Measurements from ENCODE around the gene SCAND1. TPM values are rescaled to one million over a fixed set of nuclear protein-coding genes. Genes with fewer than 3 reads are reported as not detected.

SCAND1 gene
- total RNA-seq, 2 donors from 2014 or later = 88.7 to 92.7 TPM

DNA sequence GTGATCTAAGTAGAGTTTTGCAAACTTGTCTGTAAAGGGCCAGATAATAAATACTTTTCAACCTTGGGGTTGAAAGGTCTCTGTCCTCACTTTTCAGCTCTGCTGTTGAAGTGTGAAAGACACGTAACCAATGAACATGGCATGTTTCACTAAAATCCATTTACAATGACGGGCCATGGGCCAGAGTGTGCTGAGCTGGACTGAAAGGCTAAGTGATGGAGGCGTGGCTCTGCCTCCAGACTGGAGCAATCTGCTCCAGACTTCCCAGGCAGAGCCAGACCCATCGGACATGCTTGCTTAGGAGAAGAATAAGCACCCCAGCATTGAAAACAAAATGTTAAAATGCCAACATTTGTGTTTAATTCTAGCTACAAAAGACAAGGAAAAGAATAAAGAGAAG is 41.4 kb downstream of the SCAND1 start:
- intact Hi-C loops (cut with DNase I, micrococcal nuclease) = no loop called here
- DNase-seq (no peak), ATAC-seq (no peak)

DNA sequence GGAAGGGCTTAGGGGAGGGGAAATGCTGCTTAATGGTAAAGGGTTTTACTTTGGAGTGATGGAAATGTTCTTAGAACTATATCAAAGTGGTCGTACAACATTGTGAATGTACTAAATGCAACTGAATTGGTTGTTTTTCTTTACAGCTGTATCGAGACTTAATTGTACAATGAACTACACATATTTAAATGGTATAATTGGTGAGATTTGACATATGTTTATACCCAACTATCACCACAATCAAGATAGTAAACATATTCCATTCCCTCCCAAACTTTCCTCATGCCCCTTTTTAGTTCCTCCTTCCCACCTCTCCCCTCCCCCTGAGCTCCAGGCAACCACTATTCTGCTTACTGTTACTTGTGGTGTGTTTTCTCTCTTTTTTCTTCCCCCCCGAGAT is 44.0 kb downstream of the SCAND1 start:
- no peak for DNase-seq
- intact Hi-C loops (cut with DNase I, micrococcal nuclease) = no loop called here

DNA sequence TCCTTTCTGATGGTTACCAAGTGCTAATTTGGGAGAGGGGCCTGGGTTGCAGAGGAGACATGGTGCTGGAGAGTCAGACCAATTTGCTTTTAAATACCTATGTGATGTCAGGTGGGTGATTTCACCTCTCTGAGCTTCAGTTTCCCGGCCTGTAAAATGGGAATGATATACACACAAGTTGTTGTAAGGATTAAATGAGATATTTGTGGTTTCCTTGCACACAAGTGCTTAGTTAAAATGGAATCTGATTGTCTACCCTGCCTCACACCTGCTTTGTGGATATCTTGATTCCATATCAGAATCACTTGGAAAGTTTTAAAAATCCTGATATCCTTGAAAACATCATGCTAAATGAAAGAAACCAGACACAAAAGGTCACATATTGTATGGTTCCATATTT is 44.5 kb downstream of the SCAND1 start:
- ATAC-seq (no peak), DNase-seq (no peak)
- intact Hi-C loops (cut with DNase I, micrococcal nuclease) = no loop called here

More for the DNA sequence above, 44.0 kb downstream of the SCAND1 start:
- ATAC-seq = no peak

DNA sequence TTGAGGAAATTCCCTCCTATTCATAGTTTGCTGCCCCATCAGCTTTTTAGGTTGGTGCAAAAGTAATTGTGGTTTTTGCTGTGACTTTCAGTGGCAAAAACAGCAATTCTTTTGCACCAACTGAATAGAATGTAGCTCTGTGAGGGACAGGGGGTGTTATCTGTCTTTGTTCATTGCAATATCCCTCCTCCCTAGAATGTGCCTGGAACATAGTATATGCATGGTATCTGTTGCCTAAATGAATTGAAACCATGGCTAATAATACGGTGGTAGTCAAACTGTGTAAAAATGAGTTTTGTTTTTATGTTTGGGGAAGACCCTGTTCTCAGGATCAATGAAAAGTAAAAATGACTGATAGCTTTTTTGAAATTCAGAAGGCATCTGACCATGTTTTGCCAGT is 45.1 kb downstream of the SCAND1 start:
- intact Hi-C loops (cut with DNase I, micrococcal nuclease) = no loop called here
- ATAC-seq (no peak), DNase-seq (no peak)

DNA sequence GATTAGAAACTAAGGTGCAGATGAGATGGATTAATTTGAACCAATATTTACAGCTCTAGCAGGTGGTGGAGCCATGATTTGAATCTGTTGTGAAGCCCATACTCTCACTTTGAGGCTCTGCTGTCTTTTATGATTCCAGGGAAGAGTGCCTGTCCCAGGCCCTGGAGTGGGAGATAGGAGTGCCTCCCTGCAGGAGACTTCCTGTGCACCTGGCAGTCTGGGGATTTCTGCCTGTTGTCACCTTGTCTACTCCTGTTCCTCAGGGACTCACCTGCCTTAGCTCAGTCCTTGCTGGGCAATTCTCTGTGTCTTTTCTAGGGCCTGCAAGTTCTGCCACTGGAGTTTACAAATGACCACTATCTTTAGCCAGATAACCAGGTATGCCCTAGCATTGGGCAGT is 46.3 kb downstream of the SCAND1 start:
- no peak for ATAC-seq
- no peak for DNase-seq
- intact Hi-C loops (cut with DNase I, micrococcal nuclease) = no loop called here

- no peak for ATAC-seq
- DNase-seq = no peak
- intact Hi-C loops (cut with DNase I, micrococcal nuclease) = no loop called here
Observed at GRCh38 chr20:35907017-35907701, 47.1 kb downstream of the SCAND1 start.

GRCh38 chr20:35904982-35905663 is 49.2 kb downstream of the SCAND1 start:
- no peak for ATAC-seq
- intact Hi-C loops (cut with DNase I, micrococcal nuclease) = no loop called here
- no peak for DNase-seq

- intact Hi-C loops (cut with DNase I, micrococcal nuclease) = no loop called here
- DNase-seq (no peak), ATAC-seq (no peak)
Observed at GRCh38 chr20:35903843-35904242, 50.5 kb downstream of the SCAND1 start.

Other genes starting within 250 kb of the SCAND1 start
- gene RBM39, start 212.2 kb downstream of the SCAND1 start, total RNA-seq = 100 to 1,000 TPM; 221 to 232 TPM
- 10 to 100 TPM; 21.9 to 25.4 TPM for gene PHF20, start 182.5 kb downstream of the SCAND1 start, total RNA-seq
- gene CNBD2, start 14.1 kb upstream of the SCAND1 start, total RNA-seq = 1 to 10 TPM; 3.7 to 4.4 TPM
- 10 to 100 TPM; 60.6 to 63.1 TPM for gene EPB41L1, start 200.2 kb upstream of the SCAND1 start, total RNA-seq